ENCODE results near the gene SLC25A33. TPM values are rescaled to one million over a fixed set of nuclear protein-coding genes. Genes with fewer than 3 reads are reported as not detected.
"Not testable (repeated sequence)": the region's sequence is repeated elsewhere in the genome, so short reads cannot be mapped to it uniquely, and the experiment has no call there.

SLC25A33 gene
- total RNA-seq, 1 experiment from 2014 or later, result 9.2 TPM

DNA sequence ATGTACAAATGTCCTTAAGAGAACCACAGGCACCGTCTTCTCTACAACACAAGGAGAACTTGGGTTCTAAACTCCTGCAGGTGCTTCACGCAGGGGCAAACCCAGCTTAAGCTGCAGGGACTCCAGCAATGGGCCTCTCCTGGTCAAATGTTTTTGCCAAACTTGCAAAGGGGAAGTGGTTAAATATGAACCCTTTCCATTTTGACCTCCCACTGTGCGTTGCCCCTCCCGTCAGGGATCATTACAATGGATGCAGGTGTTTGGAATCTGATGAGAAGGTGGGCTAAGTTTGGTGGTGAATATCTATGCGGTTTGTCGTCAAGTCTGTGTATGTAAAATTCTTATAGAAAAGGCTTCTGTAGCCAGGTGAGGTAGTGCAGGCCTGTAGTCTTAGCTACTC is 29.1 kb upstream of the SLC25A33 start:
- Mint-ChIP-seq H3K36me3 (no peaks in the 10 kb centered on the region), H3K4me1 (peaks cover 6% of the 10 kb centered on the region), H3K4me3 (no peak overlapping the region), H3K27me3 (ENCODE audit: low read depth) (no peaks in the 10 kb centered on the region; the same call in 1 of the 2 replicates), H3K27ac (no peak overlapping the region), H3K9me3 (no peaks in the 10 kb centered on the region)
- DNase-seq (ENCODE audit: low spot score) (no peak), ATAC-seq (no peak)
- ChIA-PET CTCF (interaction anchor here (0.9 to 1.3 kb wide), 2 partner anchors 64 to 105 kb away, joined by 4 to 5 read pairs; no protein-coding TSS in a partner anchor), POLR2A (no interaction called here)
- TF ChIP-seq RORB (CRISPR knock-in tag; IDR thresholded peaks at IDR 0.05) (no peak), ZNF512 (CRISPR knock-in tag; IDR thresholded peaks at IDR 0.05; ENCODE audit: borderline replicate concordance) (no peak), GRHL2 (CRISPR knock-in tag; IDR thresholded peaks at IDR 0.05; ENCODE audit: insufficient replicate concordance, severe bottlenecking) (no peak), USF1 (CRISPR knock-in tag; IDR thresholded peaks at IDR 0.05) (no peak), NFATC4 (CRISPR knock-in tag; IDR thresholded peaks at IDR 0.05) (no peak), E2F5 (CRISPR knock-in tag; IDR thresholded peaks at IDR 0.05) (no peak), JAZF1 (CRISPR knock-in tag; IDR thresholded peaks at IDR 0.05) (no peak), NFYB (CRISPR knock-in tag; conservative IDR thresholded peaks at IDR 0.05; ENCODE audit: low read depth) (no peak), ZNF671 (CRISPR knock-in tag; IDR thresholded peaks at IDR 0.05) (no peak), CREM (CRISPR knock-in tag; IDR thresholded peaks at IDR 0.05) (no peak), TEAD4 (CRISPR knock-in tag; IDR thresholded peaks at IDR 0.05) (no peak), FOXP1 (CRISPR knock-in tag; IDR thresholded peaks at IDR 0.05; ENCODE audit: borderline replicate concordance) (no peak), ZSCAN18 (CRISPR knock-in tag; IDR thresholded peaks at IDR 0.05) (no peak)
- TF ChIP-seq, protein P1, sequence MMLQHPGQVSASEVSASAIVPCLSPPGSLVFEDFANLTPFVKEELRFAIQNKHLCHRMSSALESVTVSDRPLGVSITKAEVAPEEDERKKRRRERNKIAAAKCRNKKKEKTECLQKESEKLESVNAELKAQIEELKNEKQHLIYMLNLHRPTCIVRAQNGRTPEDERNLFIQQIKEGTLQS (CRISPR knock-in tag; conservative IDR thresholded peaks at IDR 0.05), result no peak
- TF ChIP-seq, protein P2, sequence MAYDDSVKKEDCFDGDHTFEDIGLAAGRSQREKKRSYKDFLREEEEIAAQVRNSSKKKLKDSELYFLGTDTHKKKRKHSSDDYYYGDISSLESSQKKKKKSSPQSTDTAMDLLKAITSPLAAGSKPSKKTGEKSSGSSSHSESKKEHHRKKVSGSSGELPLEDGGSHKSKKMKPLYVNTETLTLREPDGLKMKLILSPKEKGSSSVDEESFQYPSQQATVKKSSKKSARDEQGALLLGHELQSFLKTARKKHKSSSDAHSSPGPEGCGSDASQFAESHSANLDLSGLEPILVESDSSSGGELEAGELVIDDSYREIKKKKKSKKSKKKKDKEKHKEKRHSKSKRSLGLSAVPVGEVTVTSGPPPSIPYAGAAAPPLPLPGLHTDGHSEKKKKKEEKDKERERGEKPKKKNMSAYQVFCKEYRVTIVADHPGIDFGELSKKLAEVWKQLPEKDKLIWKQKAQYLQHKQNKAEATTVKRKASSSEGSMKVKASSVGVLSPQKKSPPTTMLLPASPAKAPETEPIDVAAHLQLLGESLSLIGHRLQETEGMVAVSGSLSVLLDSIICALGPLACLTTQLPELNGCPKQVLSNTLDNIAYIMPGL (CRISPR knock-in tag; IDR thresholded peaks at IDR 0.05), result no peak
- TF ChIP-seq, protein P3, sequence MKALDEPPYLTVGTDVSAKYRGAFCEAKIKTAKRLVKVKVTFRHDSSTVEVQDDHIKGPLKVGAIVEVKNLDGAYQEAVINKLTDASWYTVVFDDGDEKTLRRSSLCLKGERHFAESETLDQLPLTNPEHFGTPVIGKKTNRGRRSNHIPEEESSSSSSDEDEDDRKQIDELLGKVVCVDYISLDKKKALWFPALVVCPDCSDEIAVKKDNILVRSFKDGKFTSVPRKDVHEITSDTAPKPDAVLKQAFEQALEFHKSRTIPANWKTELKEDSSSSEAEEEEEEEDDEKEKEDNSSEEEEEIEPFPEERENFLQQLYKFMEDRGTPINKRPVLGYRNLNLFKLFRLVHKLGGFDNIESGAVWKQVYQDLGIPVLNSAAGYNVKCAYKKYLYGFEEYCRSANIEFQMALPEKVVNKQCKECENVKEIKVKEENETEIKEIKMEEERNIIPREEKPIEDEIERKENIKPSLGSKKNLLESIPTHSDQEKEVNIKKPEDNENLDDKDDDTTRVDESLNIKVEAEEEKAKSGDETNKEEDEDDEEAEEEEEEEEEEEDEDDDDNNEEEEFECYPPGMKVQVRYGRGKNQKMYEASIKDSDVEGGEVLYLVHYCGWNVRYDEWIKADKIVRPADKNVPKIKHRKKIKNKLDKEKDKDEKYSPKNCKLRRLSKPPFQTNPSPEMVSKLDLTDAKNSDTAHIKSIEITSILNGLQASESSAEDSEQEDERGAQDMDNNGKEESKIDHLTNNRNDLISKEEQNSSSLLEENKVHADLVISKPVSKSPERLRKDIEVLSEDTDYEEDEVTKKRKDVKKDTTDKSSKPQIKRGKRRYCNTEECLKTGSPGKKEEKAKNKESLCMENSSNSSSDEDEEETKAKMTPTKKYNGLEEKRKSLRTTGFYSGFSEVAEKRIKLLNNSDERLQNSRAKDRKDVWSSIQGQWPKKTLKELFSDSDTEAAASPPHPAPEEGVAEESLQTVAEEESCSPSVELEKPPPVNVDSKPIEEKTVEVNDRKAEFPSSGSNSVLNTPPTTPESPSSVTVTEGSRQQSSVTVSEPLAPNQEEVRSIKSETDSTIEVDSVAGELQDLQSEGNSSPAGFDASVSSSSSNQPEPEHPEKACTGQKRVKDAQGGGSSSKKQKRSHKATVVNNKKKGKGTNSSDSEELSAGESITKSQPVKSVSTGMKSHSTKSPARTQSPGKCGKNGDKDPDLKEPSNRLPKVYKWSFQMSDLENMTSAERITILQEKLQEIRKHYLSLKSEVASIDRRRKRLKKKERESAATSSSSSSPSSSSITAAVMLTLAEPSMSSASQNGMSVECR (CRISPR knock-in tag; IDR thresholded peaks at IDR 0.05; ENCODE audit: borderline replicate concordance), result no peak
- TF ChIP-seq, protein P4, sequence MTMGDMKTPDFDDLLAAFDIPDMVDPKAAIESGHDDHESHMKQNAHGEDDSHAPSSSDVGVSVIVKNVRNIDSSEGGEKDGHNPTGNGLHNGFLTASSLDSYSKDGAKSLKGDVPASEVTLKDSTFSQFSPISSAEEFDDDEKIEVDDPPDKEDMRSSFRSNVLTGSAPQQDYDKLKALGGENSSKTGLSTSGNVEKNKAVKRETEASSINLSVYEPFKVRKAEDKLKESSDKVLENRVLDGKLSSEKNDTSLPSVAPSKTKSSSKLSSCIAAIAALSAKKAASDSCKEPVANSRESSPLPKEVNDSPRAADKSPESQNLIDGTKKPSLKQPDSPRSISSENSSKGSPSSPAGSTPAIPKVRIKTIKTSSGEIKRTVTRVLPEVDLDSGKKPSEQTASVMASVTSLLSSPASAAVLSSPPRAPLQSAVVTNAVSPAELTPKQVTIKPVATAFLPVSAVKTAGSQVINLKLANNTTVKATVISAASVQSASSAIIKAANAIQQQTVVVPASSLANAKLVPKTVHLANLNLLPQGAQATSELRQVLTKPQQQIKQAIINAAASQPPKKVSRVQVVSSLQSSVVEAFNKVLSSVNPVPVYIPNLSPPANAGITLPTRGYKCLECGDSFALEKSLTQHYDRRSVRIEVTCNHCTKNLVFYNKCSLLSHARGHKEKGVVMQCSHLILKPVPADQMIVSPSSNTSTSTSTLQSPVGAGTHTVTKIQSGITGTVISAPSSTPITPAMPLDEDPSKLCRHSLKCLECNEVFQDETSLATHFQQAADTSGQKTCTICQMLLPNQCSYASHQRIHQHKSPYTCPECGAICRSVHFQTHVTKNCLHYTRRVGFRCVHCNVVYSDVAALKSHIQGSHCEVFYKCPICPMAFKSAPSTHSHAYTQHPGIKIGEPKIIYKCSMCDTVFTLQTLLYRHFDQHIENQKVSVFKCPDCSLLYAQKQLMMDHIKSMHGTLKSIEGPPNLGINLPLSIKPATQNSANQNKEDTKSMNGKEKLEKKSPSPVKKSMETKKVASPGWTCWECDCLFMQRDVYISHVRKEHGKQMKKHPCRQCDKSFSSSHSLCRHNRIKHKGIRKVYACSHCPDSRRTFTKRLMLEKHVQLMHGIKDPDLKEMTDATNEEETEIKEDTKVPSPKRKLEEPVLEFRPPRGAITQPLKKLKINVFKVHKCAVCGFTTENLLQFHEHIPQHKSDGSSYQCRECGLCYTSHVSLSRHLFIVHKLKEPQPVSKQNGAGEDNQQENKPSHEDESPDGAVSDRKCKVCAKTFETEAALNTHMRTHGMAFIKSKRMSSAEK (CRISPR knock-in tag; IDR thresholded peaks at IDR 0.05; ENCODE audit: borderline replicate concordance), result no peak

DNA sequence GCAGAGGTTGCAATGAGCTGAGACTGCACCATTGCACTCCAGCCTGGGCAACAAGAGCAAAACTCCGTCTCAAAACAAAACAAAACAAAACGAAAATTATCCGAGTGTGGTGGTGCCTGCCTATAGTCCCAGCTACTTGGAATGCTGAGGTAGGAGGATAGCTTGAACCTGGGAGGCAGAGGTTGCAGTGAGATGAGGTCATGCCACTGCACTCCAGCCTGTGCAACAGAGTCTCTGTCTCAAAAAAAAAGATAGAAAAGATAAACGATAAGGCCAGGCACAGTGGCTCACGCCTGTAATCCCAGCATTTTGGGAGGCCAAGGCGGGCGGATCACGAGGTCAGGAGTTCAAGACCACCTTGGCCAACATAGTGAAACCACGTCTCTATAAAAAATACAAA is 23.7 kb upstream of the SLC25A33 start:
- H3K36me3 Mint-ChIP-seq; H3K27ac Mint-ChIP-seq; H3K9me3 Mint-ChIP-seq; POLR2A ChIA-PET; DNase-seq (ENCODE audit: low spot score); H3K27me3 Mint-ChIP-seq (ENCODE audit: low read depth); H3K4me1 Mint-ChIP-seq; ATAC-seq; H3K4me3 Mint-ChIP-seq: not testable (repeated sequence)
- CTCF ChIA-PET, result interaction anchor here (1.3 kb wide), 1 partner anchor 100 kb away, joined by 3 read pairs; no protein-coding TSS in a partner anchor

Data from WTC11 (cell line).